H7 (cell line): ENCODE data around the gene AS3MT. TPM values are rescaled to one million over a fixed set of nuclear protein-coding genes. Genes with fewer than 3 reads are reported as not detected.
A peak's percentile ranks its signal among the peaks of the same experiment; 100 is the strongest.
"Not testable (repeated sequence)": the region's sequence is repeated elsewhere in the genome, so short reads cannot be mapped to it uniquely, and the experiment has no call there.

ENCODE experiments used
- DNase-seq: peaks from one replicate; pipeline ENCODE4 v3.0.0; 2012
- H3K27me3 ChIP-seq: 2 replicates; pipeline ENCODE4 v1.6.0; 2011; ENCODE audit warnings: mild to moderate bottlenecking, low read length; ENCODE audit not compliant: control insufficient read depth, insufficient read depth
- H3K36me3 ChIP-seq: replicated peaks from 2 replicates; pipeline ENCODE4 v1.5.1; 2011; ENCODE audit warnings: low read length; ENCODE audit not compliant: control insufficient read depth, insufficient read depth
- H3K4me3 ChIP-seq: 2 replicates; pipeline ENCODE4 v1.5.1; 2011; ENCODE audit warnings: low read depth, mild to moderate bottlenecking, control low read depth, low read length, moderate library complexity; ENCODE audit not compliant: insufficient read depth
- total RNA-seq: library from RNA; depleted of rRNA; stranded (reverse); fragments of >200 nt; shearing (Covaris generic); gene quantifications from 2 replicates; pipeline ENCODE4 v1.2.3, GENCODE V29; 2014; rRNA removed

AS3MT gene
- 10.7 and 14.5 TPM in 2 replicates for total RNA-seq

- peaks cover 5% of the 10 kb centered on the region; the same call in 1 of the 2 replicates for H3K27me3 ChIP-seq
- H3K4me3 ChIP-seq: peak within 1 kb of the TSS; percentile 61
- DNase-seq: peak; percentile 94
- H3K36me3 ChIP-seq: no peaks in the 10 kb centered on the region
These were observed at the start of gene AS3MT for GRCh38 chr10:102869258-102870198. Gene AS3MT, plus strand, starts transcription at chr10:102869470. Its CDS starts 123 bp downstream, at chr10:102869593.

- not testable (repeated sequence) for H3K4me3 ChIP-seq, H3K27me3 ChIP-seq, DNase-seq, H3K36me3 ChIP-seq
These were observed 49.3 kb upstream of the AS3MT start for GRCh38 chr10:102820008-102820407.

GRCh38 chr10:102822222-102822621, 47.0 kb upstream of the AS3MT start:
- H3K27me3 ChIP-seq: no peaks in the 10 kb centered on the region
- no peaks in the 10 kb centered on the region for H3K36me3 ChIP-seq
- H3K4me3 ChIP-seq: no peak overlapping the region
- no peak for DNase-seq

- DNase-seq: no peak
- H3K36me3 ChIP-seq: no peaks in the 10 kb centered on the region
- no peak overlapping the region for H3K4me3 ChIP-seq
- H3K27me3 ChIP-seq: no peaks in the 10 kb centered on the region
These were observed 44.6 kb upstream of the AS3MT start for GRCh38 chr10:102824664-102825063.

GRCh38 chr10:102826148-102826796, 43.0 kb upstream of the AS3MT start:
- Histone ChIP-seq H3K4me3 (no peak overlapping the region), H3K27me3 (no peaks in the 10 kb centered on the region), H3K36me3 (no peaks in the 10 kb centered on the region)
- no peak for DNase-seq

- Histone ChIP-seq H3K27me3 (no peaks in the 10 kb centered on the region), H3K36me3 (no peaks in the 10 kb centered on the region), H3K4me3 (no peak overlapping the region)
- DNase-seq: no peak
These were observed 41.7 kb upstream of the AS3MT start for GRCh38 chr10:102827597-102827975.

- no peak overlapping the region for H3K4me3 ChIP-seq
- no peaks in the 10 kb centered on the region for H3K36me3 ChIP-seq
- DNase-seq: no peak
- H3K27me3 ChIP-seq: no peaks in the 10 kb centered on the region
These were observed 37.8 kb upstream of the AS3MT start for GRCh38 chr10:102831322-102832071.

GRCh38 chr10:102832248-102832647, 37.0 kb upstream of the AS3MT start:
- H3K36me3 ChIP-seq: no peaks in the 10 kb centered on the region
- no peaks in the 10 kb centered on the region for H3K27me3 ChIP-seq
- no peak overlapping the region for H3K4me3 ChIP-seq
- no peak for DNase-seq

- Histone ChIP-seq H3K27me3 (no peaks in the 10 kb centered on the region), H3K4me3 (no peak overlapping the region)
These were observed 36.3 kb upstream of the AS3MT start for GRCh38 chr10:102832987-102833386.

GRCh38 chr10:102834143-102834542, 35.1 kb upstream of the AS3MT start:
- DNase-seq: no peak
- Histone ChIP-seq H3K4me3 (no peak overlapping the region), H3K36me3 (no peaks in the 10 kb centered on the region), H3K27me3 (no peaks in the 10 kb centered on the region)

More at GRCh38 chr10:102832987-102833386, 36.3 kb upstream of the AS3MT start:
- no peak for DNase-seq
- no peaks in the 10 kb centered on the region for H3K36me3 ChIP-seq

GRCh38 chr10:102835007-102835482, 34.2 kb upstream of the AS3MT start:
- H3K4me3 ChIP-seq: no peak overlapping the region
- H3K36me3 ChIP-seq: no peaks in the 10 kb centered on the region

GRCh38 chr10:102837230-102837721, 32.0 kb upstream of the AS3MT start, which contains the start of gene CYP17A1:
Gene CYP17A1, minus strand, starts transcription at chr10:102837413. Its CDS starts 52 bp downstream, at chr10:102837361.
- H3K4me3 ChIP-seq: no peak within 1 kb of the TSS
- H3K27me3 ChIP-seq: no peaks in the 10 kb centered on the region
- DNase-seq: no peak
- H3K36me3 ChIP-seq: no peaks in the 10 kb centered on the region

More at GRCh38 chr10:102835007-102835482, 34.2 kb upstream of the AS3MT start:
- peak; percentile 91 for DNase-seq
- no peaks in the 10 kb centered on the region for H3K27me3 ChIP-seq

- H3K4me3 ChIP-seq, H3K36me3 ChIP-seq, H3K27me3 ChIP-seq, DNase-seq: not testable (repeated sequence)
These were observed 30.9 kb upstream of the AS3MT start for GRCh38 chr10:102838276-102838927.
